Right atrium auricular region (tissue), 2 donors: ENCODE measurements around the gene NT5DC1. TPM values are rescaled to one million over a fixed set of nuclear protein-coding genes. Genes with fewer than 3 reads are reported as not detected.
"Not testable (repeated sequence)": the region's sequence is repeated elsewhere in the genome, so short reads cannot be mapped to it uniquely, and the experiment has no call there.

ENCODE experiments used
- DNase-seq: peaks from one replicate; pipeline ENCODE4 v3.0.0-alpha.2; 2019; ENCODE audit warnings: low spot score
- H3K27ac ChIP-seq, 2 donors: fragments of 200-600 bp; sonication (generic); 1 replicate in 1 of 2; 2 replicates in 1 of 2; pipeline ENCODE4 v1.5.1; 2016 to 2019
- H3K27me3 ChIP-seq, 2 donors: fragments of 200-600 bp; sonication (generic); one replicate each; pipeline versions ENCODE4 v1.5.1 to v1.6.0; 2017 to 2019
- H3K36me3 ChIP-seq: fragments of 200-600 bp; sonication (generic); one replicate; pipeline ENCODE4 v1.5.1; 2016
- H3K4me1 ChIP-seq, 2 donors: fragments of 200-600 bp; sonication (generic); one replicate each; pipeline versions ENCODE4 v1.5.1 to v1.6.0; 2017 to 2019
- H3K4me3 ChIP-seq, 2 donors: fragments of 200-600 bp; sonication (generic); 1 replicate in 1 of 2; 2 replicates in 1 of 2; pipeline ENCODE4 v1.5.1; 2017 to 2019; ENCODE audit warnings: mild to moderate bottlenecking in 1 of 2, moderate library complexity in 1 of 2
- H3K9me3 ChIP-seq, 2 donors: fragments of 200-600 bp; sonication (generic); one replicate each; pipeline ENCODE4 v1.5.1; 2019
- total RNA-seq, 2 donors: library from RNA; depleted of rRNA; stranded (reverse); fragments of >200 nt; gene quantifications; one replicate each; pipeline ENCODE4 v1.1.0, GENCODE V29; 2016
- TF ChIP-seq, protein P1 (sequence below), 2 donors: fragments of 200-600 bp; sonication (generic); IDR thresholded peaks; one replicate each; pipeline ENCODE4 v1.5.1; 2019; ENCODE audit warnings: antibody characterized with exemption in 2 of 2

NT5DC1 gene
- total RNA-seq, 2 donors from 2014 or later: 11.2 to 22.6 TPM

DNA sequence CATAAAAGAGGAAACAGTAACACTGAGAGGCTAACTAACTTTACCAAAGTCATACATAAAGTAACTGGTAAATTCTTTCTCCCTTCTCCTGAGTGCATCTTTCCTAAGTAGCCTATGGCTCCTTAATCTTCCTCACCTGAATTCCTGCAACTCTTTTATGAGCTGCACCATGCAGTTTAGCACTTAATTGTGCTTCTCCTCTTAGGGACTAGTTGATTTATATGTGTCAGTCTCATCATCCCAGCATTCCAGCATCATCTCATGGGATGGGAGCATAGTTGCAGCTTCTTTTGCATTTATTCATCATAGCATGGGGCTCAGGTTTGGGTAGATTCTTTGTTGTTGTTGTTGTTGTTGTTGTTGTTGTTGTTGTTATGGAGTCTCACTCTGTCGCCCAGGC is 182.5 kb downstream of the NT5DC1 start:
- no peak overlapping the region for H3K4me3 ChIP-seq
- H3K9me3 ChIP-seq: no peaks in the 10 kb centered on the region
- no peak for DNase-seq
- no peak overlapping the region for H3K27ac ChIP-seq
- peaks cover 0 to 20% of the 10 kb centered on the region in 2 donors for H3K4me1 ChIP-seq
- H3K36me3 ChIP-seq: no peaks in the 10 kb centered on the region
- H3K27me3 ChIP-seq: no peaks in the 10 kb centered on the region
- TF ChIP-seq, protein P1, sequence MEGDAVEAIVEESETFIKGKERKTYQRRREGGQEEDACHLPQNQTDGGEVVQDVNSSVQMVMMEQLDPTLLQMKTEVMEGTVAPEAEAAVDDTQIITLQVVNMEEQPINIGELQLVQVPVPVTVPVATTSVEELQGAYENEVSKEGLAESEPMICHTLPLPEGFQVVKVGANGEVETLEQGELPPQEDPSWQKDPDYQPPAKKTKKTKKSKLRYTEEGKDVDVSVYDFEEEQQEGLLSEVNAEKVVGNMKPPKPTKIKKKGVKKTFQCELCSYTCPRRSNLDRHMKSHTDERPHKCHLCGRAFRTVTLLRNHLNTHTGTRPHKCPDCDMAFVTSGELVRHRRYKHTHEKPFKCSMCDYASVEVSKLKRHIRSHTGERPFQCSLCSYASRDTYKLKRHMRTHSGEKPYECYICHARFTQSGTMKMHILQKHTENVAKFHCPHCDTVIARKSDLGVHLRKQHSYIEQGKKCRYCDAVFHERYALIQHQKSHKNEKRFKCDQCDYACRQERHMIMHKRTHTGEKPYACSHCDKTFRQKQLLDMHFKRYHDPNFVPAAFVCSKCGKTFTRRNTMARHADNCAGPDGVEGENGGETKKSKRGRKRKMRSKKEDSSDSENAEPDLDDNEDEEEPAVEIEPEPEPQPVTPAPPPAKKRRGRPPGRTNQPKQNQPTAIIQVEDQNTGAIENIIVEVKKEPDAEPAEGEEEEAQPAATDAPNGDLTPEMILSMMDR (IDR thresholded peaks at IDR 0.05): no peak

DNA sequence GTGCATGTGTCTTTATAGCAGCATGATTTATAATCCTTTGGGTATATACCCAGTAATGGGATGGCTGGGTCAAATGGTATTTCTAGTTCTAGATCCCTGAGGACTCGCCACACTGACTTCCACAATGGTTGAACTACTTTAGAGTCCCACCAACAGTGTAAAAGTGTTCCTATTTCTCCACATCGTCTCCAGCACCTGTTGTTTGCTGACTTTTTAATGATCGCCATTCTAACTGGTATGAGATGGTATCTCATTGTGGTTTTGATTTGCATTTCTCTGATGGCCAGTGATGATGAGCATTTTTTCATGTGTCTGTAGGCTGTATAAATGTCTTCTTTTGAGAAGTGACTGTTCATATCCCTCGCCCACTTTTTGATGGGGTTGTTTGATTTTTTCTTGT is 184.3 kb downstream of the NT5DC1 start:
- not testable (repeated sequence) for H3K27me3 ChIP-seq, H3K36me3 ChIP-seq, H3K27ac ChIP-seq, H3K9me3 ChIP-seq, DNase-seq, H3K4me3 ChIP-seq
- peaks cover 0 to 12% of the 10 kb centered on the region in 2 donors for H3K4me1 ChIP-seq

DNA sequence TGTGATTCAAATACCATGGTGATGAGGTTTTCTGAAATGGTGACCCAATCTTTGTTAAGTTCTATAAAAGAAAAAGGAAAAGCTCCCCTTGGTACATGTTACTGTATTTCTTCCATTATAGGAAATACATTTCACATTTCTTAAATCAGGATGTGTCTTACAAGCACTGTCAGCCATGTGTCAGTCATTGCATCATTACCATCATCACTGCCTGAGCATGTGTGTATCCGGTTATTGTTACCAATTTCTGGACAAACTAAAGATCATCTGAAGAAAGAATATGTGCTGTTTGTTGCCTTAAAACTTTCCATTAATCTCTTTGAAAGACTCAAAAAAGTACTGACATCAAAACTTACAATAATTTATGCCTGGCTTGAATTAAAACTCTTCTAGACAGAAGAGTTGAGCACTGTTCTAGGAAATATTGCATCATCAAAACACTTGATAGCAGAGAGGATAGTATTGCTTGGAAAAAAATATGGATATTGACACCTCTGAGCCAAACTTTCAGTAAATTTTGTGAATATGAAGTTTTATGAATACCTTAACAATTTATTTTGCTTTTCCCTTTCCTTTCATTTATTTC is 186.2 kb downstream of the NT5DC1 start:
- Histone ChIP-seq H3K27me3 (no peaks in the 10 kb centered on the region), H3K4me3 (no peak overlapping the region), H3K27ac (no peak overlapping the region), H3K4me1 (no peaks in the 10 kb centered on the region), H3K9me3 (no peaks in the 10 kb centered on the region), H3K36me3 (no peaks in the 10 kb centered on the region)
- DNase-seq: no peak
- TF ChIP-seq, protein P1 (IDR thresholded peaks at IDR 0.05): no peak

DNA sequence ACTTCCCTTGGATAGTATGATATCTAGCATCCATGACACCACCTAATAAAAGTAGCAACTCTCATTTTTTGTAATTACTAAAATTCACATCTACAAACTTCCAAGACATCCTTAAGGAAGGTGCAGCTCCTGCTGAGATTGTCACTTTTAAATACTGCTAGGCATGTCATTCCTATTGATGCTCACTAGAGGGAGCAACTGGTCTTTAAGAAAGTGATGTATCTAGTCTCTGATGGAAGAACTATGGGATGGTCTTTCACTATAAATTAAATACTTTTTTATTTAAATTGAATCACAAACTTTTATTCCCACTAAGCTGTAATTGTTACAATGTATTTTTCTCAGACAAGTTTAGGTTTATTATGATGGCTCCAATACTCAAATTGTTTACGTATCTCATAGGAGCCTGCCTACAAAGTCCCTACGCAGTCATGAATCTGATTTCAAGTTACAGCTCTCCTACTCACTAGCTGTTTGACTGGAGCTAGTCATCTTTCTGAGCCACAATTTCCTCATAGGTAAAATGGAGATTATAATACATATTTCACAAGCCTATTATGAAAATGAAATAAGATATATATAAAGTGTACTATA is 187.1 kb downstream of the NT5DC1 start:
- Histone ChIP-seq H3K9me3 (no peaks in the 10 kb centered on the region), H3K27ac (no peak overlapping the region), H3K27me3 (no peaks in the 10 kb centered on the region), H3K4me3 (no peak overlapping the region), H3K4me1 (no peaks in the 10 kb centered on the region), H3K36me3 (no peaks in the 10 kb centered on the region)
- DNase-seq: no peak
- TF ChIP-seq, protein P1 (IDR thresholded peaks at IDR 0.05): peak; percentile 72 to 88

DNA sequence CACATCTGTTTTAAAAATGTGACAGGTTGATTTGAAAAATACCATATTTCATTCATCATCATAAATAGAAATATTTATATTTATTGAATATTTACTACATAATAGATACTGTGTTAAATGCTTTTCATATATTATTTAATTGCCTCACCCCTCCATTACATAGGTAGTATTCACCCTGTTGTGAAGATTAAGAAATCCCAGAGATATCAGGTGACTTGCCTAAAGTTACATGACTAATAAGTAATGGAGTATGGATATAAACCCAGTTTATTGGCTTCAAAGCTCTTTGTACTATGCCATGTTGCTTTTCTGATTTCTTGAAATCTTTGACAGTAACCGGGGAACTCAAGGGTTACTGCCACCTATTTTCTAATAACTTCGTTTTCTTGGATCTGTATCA is 189.2 kb downstream of the NT5DC1 start:
- H3K27me3 ChIP-seq: no peaks in the 10 kb centered on the region
- H3K27ac ChIP-seq: no peak overlapping the region
- no peaks in the 10 kb centered on the region for H3K36me3 ChIP-seq
- no peak for DNase-seq
- no peak overlapping the region for H3K4me3 ChIP-seq
- H3K9me3 ChIP-seq: no peaks in the 10 kb centered on the region
- no peaks in the 10 kb centered on the region for H3K4me1 ChIP-seq
- TF ChIP-seq, protein P1 (IDR thresholded peaks at IDR 0.05): no peak

DNA sequence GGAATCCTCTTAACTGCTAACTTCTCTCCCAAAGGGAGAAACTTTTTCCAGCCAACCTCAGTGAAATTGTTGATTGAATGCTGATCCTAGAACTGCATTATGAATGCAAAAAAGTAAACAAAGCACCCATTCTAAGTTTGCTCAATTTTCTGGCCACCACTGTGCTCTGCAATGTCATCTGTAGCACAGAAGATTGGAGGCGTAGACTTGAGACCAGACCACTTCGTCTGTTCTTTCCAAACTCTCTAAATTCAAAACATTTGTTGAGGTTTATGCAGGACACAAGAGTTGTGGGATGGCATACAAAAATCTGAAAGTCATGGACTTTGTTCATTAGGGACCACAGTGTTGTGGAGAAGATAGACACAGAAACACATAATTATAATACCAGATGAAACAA is 190.1 kb downstream of the NT5DC1 start:
- H3K9me3 ChIP-seq: no peaks in the 10 kb centered on the region
- TF ChIP-seq, protein P1 (IDR thresholded peaks at IDR 0.05): no peak
- H3K4me3 ChIP-seq: no peak overlapping the region
- no peaks in the 10 kb centered on the region for H3K27me3 ChIP-seq
- H3K36me3 ChIP-seq: no peaks in the 10 kb centered on the region
- no peak for DNase-seq
- H3K27ac ChIP-seq: no peak overlapping the region
- H3K4me1 ChIP-seq: no peaks in the 10 kb centered on the region
